ENCODE measurements around the gene ODC1.

ODC1 gene

GRCh38 chr2:10433264-10433946 lies 14.7 kb downstream of the ODC1 start:
- DNase-seq = no peak

- DNase-seq = no peak
These were observed 15.6 kb downstream of the ODC1 start for GRCh38 chr2:10432311-10433181.

GRCh38 chr2:10431797-10432196 lies 16.3 kb downstream of the ODC1 start:
- DNase-seq = no peak

GRCh38 chr2:10430886-10431622 lies 17.1 kb downstream of the ODC1 start:
- no peak for DNase-seq

- no peak for DNase-seq
These were observed 19.2 kb downstream of the ODC1 start for GRCh38 chr2:10428924-10429323.

DNA sequence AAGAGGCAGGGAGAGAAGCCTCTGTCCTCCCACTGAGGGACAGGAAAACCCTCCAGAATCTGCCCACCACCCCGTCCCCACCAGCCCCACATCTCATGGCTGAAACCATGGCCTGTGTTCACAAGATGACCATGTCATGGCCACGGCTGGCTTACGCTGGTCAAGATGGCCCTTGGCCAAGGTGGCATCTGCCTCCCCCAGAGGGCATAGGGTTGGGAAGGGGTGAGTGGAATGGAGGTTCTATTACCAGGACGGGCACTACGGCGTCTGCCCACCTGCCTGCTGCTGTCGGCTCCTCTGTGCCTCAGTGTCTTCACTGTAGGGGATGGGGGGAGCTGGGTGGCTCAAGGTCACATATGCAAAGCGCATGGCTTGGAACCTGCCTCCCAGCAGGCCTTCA lies 19.8 kb downstream of the ODC1 start:
- no peak for DNase-seq

- DNase-seq = no peak
These were observed 20.5 kb downstream of the ODC1 start for GRCh38 chr2:10427618-10427949.

- DNase-seq = no peak
These were observed 21.2 kb downstream of the ODC1 start for GRCh38 chr2:10426726-10427617.

DNA sequence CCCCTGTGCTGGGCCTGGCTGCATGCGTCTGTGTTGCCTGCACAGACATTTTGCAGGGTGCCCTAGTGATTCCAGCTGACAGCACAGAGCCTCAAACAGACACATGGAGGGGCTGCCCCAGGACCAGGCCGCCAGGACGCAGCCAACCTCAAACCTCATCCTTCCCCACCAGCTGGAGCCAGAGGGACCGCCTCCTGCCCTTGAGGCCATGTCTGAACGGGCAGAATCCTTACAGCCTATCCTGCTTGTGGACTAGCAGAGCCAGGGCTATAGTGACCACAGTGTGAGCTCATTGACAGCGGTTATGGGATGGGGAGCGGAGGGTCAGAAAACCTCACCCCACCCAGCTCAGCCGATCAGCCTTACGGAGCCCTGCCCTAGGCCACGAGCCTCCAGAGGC lies 22.4 kb downstream of the ODC1 start:
- DNase-seq = no peak

DNA sequence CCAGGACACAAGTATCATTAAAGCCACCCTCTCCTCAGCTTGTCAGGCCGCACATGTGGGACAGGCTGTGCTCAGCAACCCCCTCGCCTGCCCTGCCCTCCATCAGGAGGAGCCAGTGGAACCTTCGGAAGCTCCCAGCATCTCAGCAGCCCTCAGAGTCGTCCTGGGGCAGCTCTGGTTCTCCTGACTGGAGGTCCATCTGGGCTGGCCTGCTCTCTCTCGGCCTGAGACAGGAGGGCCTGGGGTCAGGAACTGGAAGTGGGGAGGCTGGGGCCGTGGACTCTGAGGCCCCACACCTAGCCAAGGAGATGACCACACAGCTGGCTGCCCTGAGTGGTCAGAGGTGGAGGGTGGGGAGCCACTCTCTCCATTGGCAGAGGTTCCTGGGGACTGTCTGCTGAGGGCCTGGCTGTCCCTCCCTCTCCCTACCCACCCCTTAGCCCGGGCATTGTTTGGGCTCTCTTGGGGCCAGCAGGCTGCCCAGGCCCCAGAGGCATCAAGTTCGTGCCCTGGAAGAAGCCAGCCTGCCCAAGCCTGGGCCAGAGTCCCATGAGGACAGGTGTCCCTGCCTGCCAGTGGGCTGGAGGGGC lies 23.1 kb downstream of the ODC1 start:
- no peak for DNase-seq

DNA sequence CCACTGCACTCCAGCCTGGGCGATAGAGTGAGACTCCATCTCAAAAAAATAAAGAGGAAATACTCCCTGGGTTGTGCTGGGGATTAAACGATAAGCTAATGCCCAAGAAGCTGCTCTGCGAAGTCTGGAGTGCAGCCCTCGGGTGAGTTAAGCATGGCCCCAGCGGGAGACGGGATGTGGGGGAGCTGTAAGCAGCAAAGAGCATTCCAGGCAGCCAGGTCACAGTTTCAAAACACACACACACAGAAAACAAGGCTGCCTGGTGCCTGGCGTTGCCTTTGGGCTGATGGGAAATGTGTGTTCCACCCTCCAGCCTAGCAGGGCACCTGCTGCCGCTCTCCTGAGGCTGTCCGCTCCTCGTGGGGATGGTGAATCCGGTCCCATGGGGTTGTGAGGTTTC lies 24.1 kb downstream of the ODC1 start:
- no peak for DNase-seq

DNA sequence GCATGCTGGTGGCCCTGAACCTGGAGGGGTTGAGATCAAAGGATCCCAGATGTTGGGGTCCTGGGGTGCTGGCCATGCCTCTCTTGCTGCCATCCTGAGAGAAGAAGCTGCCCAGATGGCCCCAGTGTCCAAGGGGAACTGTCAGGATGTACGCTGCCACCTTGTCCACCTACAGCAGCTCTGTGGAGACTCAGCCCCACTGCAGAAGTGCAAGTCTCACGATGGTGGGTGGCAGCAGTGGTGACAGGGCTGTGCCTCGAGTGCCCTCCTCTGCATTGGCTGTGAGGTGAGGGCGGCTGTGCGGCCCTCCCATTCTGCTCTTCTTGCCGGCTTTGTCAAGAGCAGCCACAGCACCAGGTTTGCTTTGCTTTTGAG lies 24.7 kb downstream of the ODC1 start:
- no peak for DNase-seq

DNA sequence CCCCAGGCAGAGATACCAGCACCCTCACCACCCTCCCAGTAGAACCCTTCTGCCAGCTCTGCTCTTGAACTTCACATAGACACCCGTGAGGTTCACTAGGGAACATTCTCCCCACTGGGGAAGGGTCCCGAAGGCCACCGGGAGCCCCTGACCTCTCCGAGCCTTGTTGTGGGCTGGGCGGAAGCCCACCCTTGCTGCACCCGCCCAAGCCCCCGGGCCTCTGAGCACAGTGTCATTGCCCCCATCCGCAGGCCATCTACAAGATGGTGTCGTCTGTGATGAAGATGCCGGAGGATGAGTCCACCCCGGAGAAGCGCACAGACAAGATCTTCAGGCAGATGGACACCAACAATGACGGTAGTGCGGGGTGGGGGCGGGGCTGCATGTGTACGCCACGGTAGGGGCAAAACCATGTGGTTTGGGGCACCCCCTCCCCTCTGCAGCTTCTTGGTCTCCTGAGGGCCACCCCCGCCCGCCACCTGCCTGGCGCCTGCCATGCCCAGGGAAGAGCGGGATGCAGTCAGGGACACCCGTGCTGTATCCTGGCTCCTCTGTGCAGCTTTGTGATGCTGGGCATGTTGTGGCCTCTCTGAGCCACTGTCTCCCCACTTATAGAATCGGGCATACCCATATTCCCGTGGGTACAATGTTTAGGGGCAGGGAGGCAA lies 25.3 kb downstream of the ODC1 start:
- DNase-seq = no peak

GRCh38 chr2:10422251-10422650 lies 25.9 kb downstream of the ODC1 start:
- no peak for DNase-seq

- no peak for DNase-seq
These were observed 28.4 kb downstream of the ODC1 start for GRCh38 chr2:10419553-10420257.

DNA sequence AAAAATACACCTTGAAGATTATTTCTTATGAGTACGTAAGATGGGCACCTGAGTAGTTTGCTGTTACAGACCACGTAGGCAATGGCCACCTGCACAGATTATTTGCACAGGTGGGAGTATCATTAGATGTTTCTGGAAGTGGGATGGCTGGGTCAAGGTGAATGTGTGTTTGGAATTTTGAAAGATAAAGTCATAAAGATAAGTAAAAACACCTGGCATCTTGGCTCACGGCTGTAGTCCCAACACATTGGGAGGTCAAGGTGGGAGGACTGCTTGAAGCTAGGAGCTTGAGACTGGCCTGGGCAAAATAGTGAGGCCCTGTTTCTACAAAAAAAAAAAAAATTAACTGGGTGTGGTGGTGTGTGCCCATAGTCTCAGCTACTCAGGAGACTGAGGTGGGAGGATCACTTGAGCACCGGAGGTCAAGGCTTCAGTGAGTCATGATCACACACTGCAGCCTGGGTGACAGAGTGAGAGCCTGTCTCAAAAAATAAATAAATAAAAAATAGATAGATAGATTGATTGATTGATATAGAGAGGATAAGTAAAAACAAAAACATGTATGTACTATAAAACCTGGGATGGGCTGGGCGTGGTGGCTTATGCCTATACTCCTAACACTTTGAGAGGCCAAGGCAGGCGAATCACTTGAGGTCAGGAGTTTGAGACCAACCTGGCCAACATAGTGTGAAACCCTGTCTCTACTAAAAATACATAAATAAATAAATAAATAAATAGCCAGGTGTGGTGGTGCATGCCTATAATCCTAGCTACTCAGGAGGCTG lies 30.4 kb downstream of the ODC1 start:
- no peak for DNase-seq

- no peak for DNase-seq
These were observed 32.5 kb downstream of the ODC1 start for GRCh38 chr2:10415640-10416039.

DNA sequence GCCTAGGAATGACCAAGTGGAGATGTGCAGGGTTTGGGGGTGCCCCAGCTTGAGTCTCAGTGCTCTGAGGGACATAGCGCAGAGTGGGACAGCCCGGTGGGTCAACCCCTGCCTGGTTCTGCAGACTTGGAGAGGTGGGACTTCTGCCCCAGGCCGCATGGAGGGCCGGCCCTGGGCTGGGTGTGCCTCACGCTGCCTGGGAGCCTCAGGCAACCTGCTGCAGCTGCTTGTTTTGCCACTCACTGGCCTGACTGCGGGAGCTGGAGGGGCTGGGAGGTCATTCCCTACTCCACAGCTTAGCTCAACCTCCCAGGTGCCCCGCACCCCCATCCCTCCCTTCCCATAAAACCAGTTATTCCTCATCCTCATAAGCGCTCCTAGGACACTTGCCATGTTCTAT lies 33.1 kb downstream of the ODC1 start:
- DNase-seq = no peak

GRCh38 chr2:10414591-10414990 lies 33.5 kb downstream of the ODC1 start:
- DNase-seq = peak; percentile 59

DNA sequence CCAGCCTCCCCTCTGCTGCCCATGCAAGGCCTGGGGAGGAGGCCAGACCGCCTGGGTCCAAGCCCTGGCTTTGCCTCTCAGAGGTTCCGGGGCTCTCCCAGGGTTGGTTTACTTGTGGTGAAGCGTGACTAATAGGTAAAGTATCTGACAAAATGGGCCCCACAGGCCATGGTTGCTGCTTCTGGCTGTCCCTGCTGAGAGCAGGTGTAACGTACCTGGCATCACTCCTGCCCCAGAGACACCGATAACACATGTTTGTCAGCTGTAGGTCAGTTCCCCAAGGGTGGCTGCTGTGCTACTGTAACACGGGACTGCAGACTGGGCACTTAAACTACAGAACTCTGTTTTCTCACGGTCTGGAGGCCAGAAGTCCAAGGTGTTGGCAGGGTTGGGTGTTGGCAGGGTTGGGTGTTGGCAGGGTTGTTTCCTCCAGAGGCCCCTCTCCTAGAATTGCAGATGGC lies 34.1 kb downstream of the ODC1 start:
- peak; percentile 7 for DNase-seq

Measured in NCI-H1092 treated with DMSO at 0.1 percent for 48 hours (cell line).